Hematopoietic multipotent progenitor cell treated with erythropoietin and hydrocortisone succinate and interleukin-3 and kit ligand, for 8 days (in vitro differentiated cells): ENCODE measurements around the gene MED12L.

ENCODE experiments used
- DNase-seq: peaks from one replicate; pipeline ENCODE4 v3.0.0-alpha.2; 2015

MED12L gene

GRCh38 chr3:151086484-151087456 is 1.3 kb downstream of the MED12L start:
- DNase-seq, result peak; percentile 91

GRCh38 chr3:151087648-151088047 is 2.2 kb downstream of the MED12L start:
- DNase-seq, result peak; percentile 32

GRCh38 chr3:151091685-151092345 is 6.4 kb downstream of the MED12L start:
- DNase-seq, result no peak

GRCh38 chr3:151093148-151093547 is 7.7 kb downstream of the MED12L start:
- peak; percentile 42 for DNase-seq

- no peak for DNase-seq
Observed at GRCh38 chr3:151093905-151094304, 8.4 kb downstream of the MED12L start.

- no peak for DNase-seq
Observed at GRCh38 chr3:151096716-151097115, 11.3 kb downstream of the MED12L start.

- DNase-seq, result no peak
Observed at GRCh38 chr3:151100076-151100475, 14.6 kb downstream of the MED12L start.

- peak; percentile 68 for DNase-seq
Observed at GRCh38 chr3:151101270-151101969, 16.0 kb downstream of the MED12L start.

- no peak for DNase-seq
Observed at GRCh38 chr3:151106311-151106710, 20.8 kb downstream of the MED12L start.

- no peak for DNase-seq
Observed at GRCh38 chr3:151107177-151107576, 21.7 kb downstream of the MED12L start.

- DNase-seq, result no peak
Observed at GRCh38 chr3:151107701-151108100, 22.2 kb downstream of the MED12L start.

GRCh38 chr3:151109286-151109800 is 23.9 kb downstream of the MED12L start:
- DNase-seq, result no peak

- no peak for DNase-seq
Observed at GRCh38 chr3:151112731-151113130, 27.3 kb downstream of the MED12L start.

GRCh38 chr3:151113343-151113742 is 27.9 kb downstream of the MED12L start:
- no peak for DNase-seq

- DNase-seq, result peak; percentile 29
Observed at GRCh38 chr3:151117047-151117446, 31.6 kb downstream of the MED12L start.

- DNase-seq, result peak; percentile 89
Observed at GRCh38 chr3:151119188-151119587, 33.7 kb downstream of the MED12L start.

GRCh38 chr3:151120409-151120808 is 34.9 kb downstream of the MED12L start:
- DNase-seq, result no peak

GRCh38 chr3:151121016-151121415 is 35.6 kb downstream of the MED12L start:
- no peak for DNase-seq

- DNase-seq, result no peak
Observed at GRCh38 chr3:151123827-151124226, 38.4 kb downstream of the MED12L start.

- no peak for DNase-seq
Observed at GRCh38 chr3:151124476-151124875, 39.0 kb downstream of the MED12L start.

GRCh38 chr3:151130428-151130827 is 45.0 kb downstream of the MED12L start:
- no peak for DNase-seq

- DNase-seq, result no peak
Observed at GRCh38 chr3:151133175-151133574, 47.7 kb downstream of the MED12L start.

GRCh38 chr3:151133917-151134450 is 48.5 kb downstream of the MED12L start:
- peak; percentile 70 for DNase-seq
